Fibroblast of mammary gland (primary cell): Measurements from ENCODE around the gene EDA2R.

ENCODE experiments used
- DNase-seq: peaks from one replicate; pipeline ENCODE4 v3.0.0-alpha.2; 2010; ENCODE audit warnings: low read depth
- H3K4me3 ChIP-seq: 2 replicates; pipeline ENCODE4 v1.5.1; 2011; ENCODE audit warnings: low read depth, mild to moderate bottlenecking, low read length, moderate library complexity; ENCODE audit not compliant: control insufficient read depth
- CTCF ChIP-seq: conservative IDR thresholded peaks from 2 replicates; pipeline ENCODE4 v1.5.1; 2011; ENCODE audit warnings: low read depth, low read length, inconsistent platforms; ENCODE audit not compliant: control insufficient read depth, insufficient read depth

Gene EDA2R, protein sequence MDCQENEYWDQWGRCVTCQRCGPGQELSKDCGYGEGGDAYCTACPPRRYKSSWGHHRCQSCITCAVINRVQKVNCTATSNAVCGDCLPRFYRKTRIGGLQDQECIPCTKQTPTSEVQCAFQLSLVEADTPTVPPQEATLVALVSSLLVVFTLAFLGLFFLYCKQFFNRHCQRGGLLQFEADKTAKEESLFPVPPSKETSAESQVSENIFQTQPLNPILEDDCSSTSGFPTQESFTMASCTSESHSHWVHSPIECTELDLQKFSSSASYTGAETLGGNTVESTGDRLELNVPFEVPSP

GRCh38 chrX:66638591-66639500 lies at the start of gene EDA2R:
EDA2R (minus strand) TSS chrX:66639078; CDS start chrX:66616020, 23,058 bp downstream.
- DNase-seq: peak; percentile 89
- peak within 1 kb of the TSS; percentile 73 for H3K4me3 ChIP-seq
- TF ChIP-seq CTCF: no peak

DNA sequence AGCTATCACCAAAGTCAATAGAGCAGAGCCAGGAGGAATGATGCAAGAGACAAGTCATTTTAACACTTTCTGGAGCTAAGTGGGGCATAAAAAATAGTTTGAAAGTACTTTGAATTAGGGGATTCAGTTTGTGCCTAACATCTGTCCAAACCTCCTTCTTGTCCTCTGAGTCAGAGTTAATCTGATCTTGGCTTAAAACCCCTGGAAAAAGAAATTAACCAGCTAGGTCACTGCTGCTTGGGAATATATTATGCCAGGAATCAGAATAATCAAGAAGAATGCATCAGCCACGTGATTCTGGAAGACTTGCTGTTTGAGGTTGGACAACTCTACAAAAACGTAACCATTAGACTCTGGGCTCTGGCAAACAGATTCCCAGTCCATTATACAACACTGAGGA lies 45.3 kb upstream of the EDA2R start:
- TF ChIP-seq CTCF: no peak

GRCh38 chrX:66680451-66680850 lies 41.6 kb upstream of the EDA2R start:
- H3K4me3 ChIP-seq: no peak overlapping the region
- peak; percentile 68 for DNase-seq
- TF ChIP-seq CTCF: no peak

More for the DNA sequence above, 45.3 kb upstream of the EDA2R start:
- peak; percentile 67 for DNase-seq
- H3K4me3 ChIP-seq: no peak overlapping the region

DNA sequence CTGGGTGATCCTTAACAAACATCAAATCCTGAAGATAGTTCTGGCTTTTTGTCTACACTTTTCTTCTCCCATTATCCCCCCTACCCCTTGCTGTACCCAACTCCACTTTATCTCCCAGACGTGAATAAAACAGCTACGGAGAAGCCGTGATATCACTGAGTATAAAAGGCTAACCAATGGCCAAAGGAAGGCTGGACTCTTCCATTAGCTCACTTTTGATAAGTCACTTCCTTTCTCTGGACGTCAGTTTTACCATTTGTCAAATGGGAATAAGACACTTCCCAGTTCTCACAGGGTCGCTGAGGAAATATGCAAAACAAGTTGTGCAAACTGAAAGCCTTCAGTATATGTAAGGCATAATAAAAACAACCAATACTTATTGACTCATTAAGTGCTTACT lies 38.6 kb upstream of the EDA2R start:
- DNase-seq: peak; percentile 84
- H3K4me3 ChIP-seq: no peak overlapping the region
- TF ChIP-seq CTCF: no peak

- peak; percentile 93 for DNase-seq
- no peak overlapping the region for H3K4me3 ChIP-seq
- no peak for TF ChIP-seq CTCF
These were observed 38.1 kb upstream of the EDA2R start for GRCh38 chrX:66676990-66677389.

GRCh38 chrX:66676413-66676812 lies 37.5 kb upstream of the EDA2R start:
- peak; percentile 84 for DNase-seq
- H3K4me3 ChIP-seq: no peak overlapping the region
- no peak for TF ChIP-seq CTCF
